Embryonic facial prominence (tissue), 1 donor: ENCODE measurements around the gene SELENOT.
"Not testable (repeated sequence)": the region's sequence is repeated elsewhere in the genome, so short reads cannot be mapped to it uniquely, and the experiment has no call there.

Experiments
- DNase-seq: peaks from one replicate; pipeline ENCODE4 v3.0.0-alpha.2; 2016; ENCODE audit errors: extremely low spot score

Gene SELENOT

GRCh38 chr3:150607267-150608065 lies 4.3 kb downstream of the SELENOT start:
- no peak for DNase-seq

GRCh38 chr3:150609988-150610387 lies 6.9 kb downstream of the SELENOT start:
- no peak for DNase-seq

DNA sequence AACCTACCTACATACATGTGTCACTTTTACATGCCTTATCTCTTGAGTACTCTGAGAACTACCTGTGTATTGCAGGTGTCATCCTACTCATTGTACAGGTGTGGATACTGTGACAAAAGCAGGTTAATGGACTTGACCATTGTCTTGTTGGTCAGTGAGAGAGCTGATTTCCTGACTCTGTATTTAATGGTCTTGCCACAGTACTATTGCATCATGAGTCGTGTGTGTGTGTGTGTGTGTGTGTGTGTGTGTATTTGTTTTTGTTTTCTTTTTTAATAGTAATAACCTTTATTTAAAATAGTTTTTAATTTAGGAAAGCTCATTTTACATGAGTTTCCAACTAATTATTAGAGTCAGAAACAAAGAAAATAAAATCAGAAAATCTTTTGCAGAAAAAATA lies 7.7 kb downstream of the SELENOT start:
- DNase-seq, result no peak

- DNase-seq, result no peak
These were observed 8.5 kb downstream of the SELENOT start for GRCh38 chr3:150611666-150612065.

GRCh38 chr3:150612494-150612893 lies 9.4 kb downstream of the SELENOT start:
- no peak for DNase-seq

- DNase-seq, result no peak
These were observed 9.9 kb downstream of the SELENOT start for GRCh38 chr3:150613034-150613433.

DNA sequence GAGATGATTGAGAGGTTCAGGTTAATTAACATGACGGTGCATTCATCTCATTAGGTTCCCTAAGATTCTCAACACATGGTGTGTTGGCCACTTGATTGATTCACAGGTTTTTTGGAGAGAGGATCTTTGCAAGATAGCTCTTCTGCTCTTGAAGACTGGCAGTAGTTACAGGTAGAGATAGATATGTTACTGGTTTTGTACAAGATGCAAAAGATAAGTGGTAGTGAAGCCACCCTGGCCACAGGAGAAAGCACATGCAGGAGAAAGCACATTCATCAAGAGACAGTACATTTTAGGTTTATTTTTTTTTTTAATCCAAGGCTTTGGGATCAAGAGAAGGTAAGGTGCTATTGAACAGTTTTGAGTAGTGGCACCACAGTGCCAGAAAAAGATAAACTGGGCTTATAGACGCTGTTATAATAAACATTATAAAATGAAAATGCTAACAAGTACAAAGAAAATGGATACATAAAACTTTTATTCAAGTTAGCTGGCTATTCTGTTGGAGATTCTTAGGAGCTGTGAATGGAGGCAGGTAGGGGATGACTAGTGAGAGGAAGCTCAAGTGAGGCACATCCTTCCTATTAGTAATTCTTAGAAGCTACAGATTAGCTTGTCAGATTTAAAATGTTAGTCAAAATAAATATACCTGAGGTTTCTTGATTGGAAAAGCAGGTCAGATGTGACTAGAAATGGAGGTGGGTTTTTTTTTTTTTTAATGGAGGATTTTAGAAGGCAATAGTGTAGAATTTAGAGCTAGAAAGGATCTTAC lies 10.8 kb downstream of the SELENOT start:
- no peak for DNase-seq

DNA sequence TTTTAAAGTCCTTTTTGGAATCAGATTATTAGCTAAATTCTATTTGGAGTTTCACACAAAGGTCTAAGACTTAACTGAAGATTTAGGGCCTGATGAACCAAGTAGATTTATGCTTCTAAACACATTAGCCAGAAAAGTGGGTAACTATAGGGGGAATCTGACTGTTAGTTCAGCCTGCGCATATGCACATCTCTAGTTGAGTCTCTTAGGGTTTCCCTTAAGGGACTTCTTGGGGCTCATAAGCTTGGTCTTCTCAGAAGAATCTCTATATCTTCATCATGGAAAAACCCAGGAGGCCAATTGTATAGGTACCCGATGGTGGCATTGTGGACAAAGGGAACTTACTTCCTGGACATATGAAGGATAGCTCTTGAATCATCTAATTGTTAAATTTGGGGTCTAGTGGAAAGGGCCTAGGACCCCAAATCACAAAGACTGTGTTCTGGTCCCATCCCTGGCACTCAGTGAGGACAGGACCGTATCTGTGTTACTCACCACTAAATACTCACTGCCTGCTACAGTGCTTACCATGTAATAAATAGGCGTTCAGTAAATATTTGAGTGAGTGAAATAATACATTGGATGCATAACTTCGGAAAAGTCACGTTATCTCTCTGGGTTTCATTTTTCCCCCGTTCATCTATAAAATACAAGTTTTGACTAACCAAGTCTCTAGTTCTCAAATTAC lies 17.0 kb downstream of the SELENOT start:
- DNase-seq, result no peak

DNA sequence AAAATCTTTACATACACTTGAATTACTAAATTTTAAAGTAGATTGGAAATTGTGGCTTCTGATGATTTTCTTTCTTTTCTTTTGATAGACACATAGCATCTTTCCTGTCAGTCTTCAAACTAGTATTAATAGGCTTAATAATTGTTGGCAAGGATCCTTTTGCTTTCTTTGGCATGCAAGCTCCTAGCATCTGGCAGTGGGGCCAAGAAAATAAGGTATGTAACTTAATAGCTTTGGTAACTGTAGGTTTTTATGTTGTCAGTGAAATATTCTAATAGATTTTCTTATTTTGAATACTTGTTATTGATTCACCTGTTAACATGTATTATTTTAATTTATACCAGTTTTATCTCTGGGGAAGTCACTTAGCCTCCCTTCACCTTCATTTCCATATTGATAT lies 19.8 kb downstream of the SELENOT start:
- DNase-seq, result not testable (repeated sequence)

DNA sequence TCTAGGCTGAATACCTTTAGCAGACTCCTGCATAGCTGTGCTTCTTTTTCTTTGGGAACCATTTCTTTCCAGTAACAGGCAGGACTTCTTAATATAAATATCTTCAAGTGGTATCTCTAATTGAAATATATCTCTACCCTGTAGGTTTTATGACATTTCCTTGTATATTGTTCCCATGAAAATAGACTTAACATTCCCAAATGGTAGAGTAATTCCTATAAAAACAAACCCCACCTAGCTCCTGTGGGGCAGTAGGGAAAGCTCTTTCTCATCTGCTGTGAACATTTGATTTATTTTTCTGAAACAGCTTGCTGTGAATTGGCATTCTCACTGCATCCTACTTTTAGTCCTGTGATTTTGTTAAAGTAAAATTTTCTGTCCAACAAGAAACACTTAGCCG lies 20.8 kb downstream of the SELENOT start:
- DNase-seq, result no peak

DNA sequence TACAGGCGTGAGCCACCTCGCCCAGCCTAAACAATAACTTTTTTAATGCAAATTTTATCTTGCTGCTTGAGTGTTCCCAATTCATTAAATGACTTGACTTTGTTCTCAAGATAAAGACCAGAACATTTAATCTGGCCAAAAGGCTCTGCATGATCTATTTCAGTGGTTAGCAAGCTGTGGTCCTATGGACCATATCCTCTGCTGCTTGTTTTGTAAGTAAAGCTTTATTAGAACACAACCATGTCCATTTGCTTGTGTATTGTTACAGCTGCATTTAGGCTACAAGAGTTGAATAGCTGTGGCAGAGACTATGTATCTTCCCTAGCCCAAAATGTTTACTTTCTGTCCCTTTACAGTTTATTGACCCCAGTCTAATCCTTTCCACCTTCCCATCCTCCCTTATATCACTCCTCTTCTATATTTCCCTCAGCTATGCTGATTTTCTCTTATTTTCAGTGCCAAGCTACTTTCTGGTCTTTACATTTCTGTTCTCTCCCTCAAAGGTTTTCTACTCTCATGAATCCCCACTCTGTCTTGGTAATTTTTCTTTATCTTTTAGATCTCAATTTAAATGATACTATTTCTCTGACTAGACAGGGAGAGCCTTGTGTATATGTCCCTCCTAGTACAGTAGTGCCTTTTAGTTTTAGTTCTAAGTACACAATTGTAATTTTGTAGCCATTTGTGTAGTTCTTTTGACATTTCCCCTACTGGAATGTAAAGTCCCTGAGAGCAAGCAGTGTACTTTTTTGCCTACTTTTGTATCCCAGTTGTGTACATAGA lies 23.2 kb downstream of the SELENOT start:
- DNase-seq, result no peak

DNA sequence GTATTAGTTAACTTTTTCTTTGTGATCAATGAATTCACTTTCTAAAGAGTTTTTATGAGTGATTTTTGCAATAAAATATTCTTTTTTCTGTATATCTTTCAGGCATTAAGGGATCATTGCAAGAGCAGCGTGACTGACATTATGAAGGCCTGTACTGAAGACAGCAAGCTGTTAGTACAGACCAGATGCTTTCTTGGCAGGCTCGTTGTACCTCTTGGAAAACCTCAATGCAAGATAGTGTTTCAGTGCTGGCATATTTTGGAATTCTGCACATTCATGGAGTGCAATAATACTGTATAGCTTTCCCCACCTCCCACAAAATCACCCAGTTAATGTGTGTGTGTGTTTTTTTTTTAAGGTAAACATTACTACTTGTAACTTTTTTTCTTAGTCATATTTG lies 24.4 kb downstream of the SELENOT start:
- no peak for DNase-seq

DNA sequence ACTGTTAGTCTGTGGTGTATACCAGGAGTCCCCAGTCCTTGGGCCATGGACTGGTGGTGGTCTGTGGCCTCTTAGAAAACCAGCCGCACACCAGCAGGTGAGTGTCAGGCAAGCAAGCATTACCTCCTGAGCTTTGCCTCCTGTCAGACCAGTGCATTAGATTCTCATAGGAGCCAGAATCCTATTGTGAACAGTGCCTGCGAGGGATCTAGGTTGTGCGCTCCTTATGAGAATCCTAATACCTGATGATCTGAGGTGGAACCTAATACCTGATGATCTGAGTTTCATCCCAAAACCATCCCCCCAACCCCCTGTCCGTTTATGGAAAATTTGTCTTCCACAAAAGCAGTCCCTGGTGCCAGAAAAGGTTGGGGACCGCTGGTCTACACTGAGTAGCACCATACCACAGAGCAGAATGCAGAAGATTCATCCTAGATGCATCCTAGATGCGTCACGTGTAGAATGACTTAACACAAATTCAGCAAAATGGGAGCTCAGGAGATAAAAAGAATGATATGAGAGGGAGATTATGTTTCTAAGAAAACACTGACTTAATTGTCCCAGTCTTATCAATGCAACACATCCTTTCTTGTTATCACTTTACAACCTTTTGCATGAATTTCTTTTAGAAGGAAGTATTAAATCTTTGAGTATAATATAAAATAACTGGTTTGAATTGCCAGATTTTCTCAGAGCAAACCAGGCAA lies 28.5 kb downstream of the SELENOT start:
- DNase-seq, result no peak

DNA sequence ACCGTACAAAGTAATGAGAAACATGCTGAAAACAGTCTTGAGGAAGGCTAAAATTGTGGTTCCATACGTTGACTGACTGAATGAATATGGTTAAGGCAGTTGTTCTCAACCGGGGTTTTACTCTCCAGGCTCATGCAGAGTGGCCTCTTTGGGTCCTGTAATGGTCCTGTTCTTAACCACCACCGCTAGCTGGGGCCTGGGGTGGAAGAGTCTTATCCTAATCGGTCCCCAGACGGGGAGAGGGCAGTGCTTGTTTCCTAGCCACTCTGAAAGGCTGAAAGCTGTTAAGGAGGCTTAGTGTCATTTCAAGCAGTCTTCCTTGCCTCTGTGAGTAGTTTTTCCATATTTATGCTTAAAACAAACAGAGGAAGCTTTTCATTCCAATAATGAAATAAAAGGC lies 32.0 kb downstream of the SELENOT start:
- no peak for DNase-seq

DNA sequence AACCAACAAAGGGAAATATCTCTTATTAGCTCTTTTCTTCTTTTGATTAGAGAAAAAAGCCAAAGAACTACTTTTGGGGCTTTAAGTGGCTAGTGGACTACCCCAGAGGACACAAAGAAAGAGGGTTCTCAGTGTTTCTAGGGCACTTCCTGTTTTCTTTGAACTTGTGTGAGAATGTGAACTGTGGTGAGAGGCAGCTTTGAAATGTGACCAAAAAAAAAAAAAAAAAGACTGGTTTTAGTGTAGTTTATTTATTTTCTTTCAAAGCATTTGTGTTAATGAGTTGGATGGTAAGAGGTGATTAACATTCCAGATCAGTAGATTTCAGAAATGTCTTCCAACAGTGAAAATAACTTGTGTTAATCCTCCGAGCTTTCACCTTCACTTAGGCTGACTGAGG lies 32.4 kb downstream of the SELENOT start:
- no peak for DNase-seq

GRCh38 chr3:150636258-150636657 lies 33.1 kb downstream of the SELENOT start:
- DNase-seq, result no peak

DNA sequence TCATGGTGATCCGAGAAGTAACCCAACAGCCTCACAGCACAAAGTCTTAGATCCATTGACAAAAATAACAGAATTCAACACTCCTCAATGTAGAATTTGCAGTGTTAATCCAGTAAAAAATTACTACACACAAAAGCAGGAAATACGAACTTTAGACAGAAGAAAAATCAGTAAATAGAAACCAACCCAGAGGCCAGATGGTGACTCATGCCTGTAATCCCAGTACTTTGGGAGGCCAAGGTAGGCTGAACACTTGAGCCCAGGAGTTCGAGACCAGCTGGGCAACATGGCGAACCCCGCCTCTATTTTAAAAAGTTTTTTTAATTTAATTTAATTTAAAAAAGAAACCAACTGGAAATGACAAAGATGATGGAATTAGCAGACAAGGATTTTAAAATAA lies 36.1 kb downstream of the SELENOT start:
- DNase-seq, result no peak

GRCh38 chr3:150640256-150640655 lies 37.1 kb downstream of the SELENOT start:
- DNase-seq, result no peak

- no peak for DNase-seq
These were observed 50.0 kb downstream of the SELENOT start for GRCh38 chr3:150653110-150653561.

GRCh38 chr3:150656316-150656715 lies 53.2 kb downstream of the SELENOT start:
- DNase-seq, result no peak
